HG03139 (cell line): ENCODE data around the gene ZNF3.
A peak's percentile ranks its signal among the peaks of the same experiment; 100 is the strongest.
"Not testable (repeated sequence)": the region's sequence is repeated elsewhere in the genome, so short reads cannot be mapped to it uniquely, and the experiment has no call there.

Experiments used
- ATAC-seq: cut with Tn5 transposase; IDR thresholded peaks from one replicate; pipeline ENCODE4 v1.9.1; 2021; ENCODE audit not compliant: unreplicated experiment

ZNF3 gene

GRCh38 chr7:100081535-100082102 is at the start of gene ZNF3:
TSS of gene ZNF3 (minus strand) at chr7:100081723. CDS start at chr7:100077357, 4,366 bp downstream.
- ATAC-seq, result peak; percentile 70

GRCh38 chr7:100130608-100131453 is 49.3 kb upstream of the ZNF3 start:
- no peak for ATAC-seq

GRCh38 chr7:100130220-100130607 is 48.7 kb upstream of the ZNF3 start:
- not testable (repeated sequence) for ATAC-seq

- ATAC-seq, result no peak
Observed at GRCh38 chr7:100128637-100128963, 47.1 kb upstream of the ZNF3 start.

- no peak for ATAC-seq
Observed at GRCh38 chr7:100127866-100128636, 46.5 kb upstream of the ZNF3 start.

- ATAC-seq, result peak; percentile 51
Observed at GRCh38 chr7:100126931-100127865, 45.7 kb upstream of the ZNF3 start, which contains the start of gene MBLAC1. TSS of gene MBLAC1 (plus strand) at chr7:100126967. CDS start at chr7:100127396, 429 bp downstream.

GRCh38 chr7:100126239-100126930 is 44.9 kb upstream of the ZNF3 start:
- peak; percentile 4 for ATAC-seq

GRCh38 chr7:100124301-100125230 is 43.0 kb upstream of the ZNF3 start:
- ATAC-seq, result no peak

GRCh38 chr7:100122568-100122967 is 41.0 kb upstream of the ZNF3 start:
- ATAC-seq, result no peak

- no peak for ATAC-seq
Observed at GRCh38 chr7:100122067-100122466, 40.5 kb upstream of the ZNF3 start.

GRCh38 chr7:100120733-100121036 is 39.2 kb upstream of the ZNF3 start:
- no peak for ATAC-seq

GRCh38 chr7:100119970-100120732 is 38.6 kb upstream of the ZNF3 start:
- ATAC-seq, result peak; percentile 14

GRCh38 chr7:100119072-100119969 is 37.8 kb upstream of the ZNF3 start, which contains the start of the genes CNPY4 and TAF6:
TSS of gene CNPY4 (plus strand) at chr7:100119634. CDS start at chr7:100119745, 111 bp downstream.
TSS of gene TAF6 (minus strand) at chr7:100119358. CDS start at chr7:100114209, 5,149 bp downstream.
- peak; percentile 62 for ATAC-seq

- ATAC-seq, result no peak
Observed at GRCh38 chr7:100118388-100119071, 37.0 kb upstream of the ZNF3 start.

- no peak for ATAC-seq
Observed at GRCh38 chr7:100115026-100115425, 33.5 kb upstream of the ZNF3 start.

GRCh38 chr7:100111914-100112313 is 30.4 kb upstream of the ZNF3 start:
- no peak for ATAC-seq

- ATAC-seq, result no peak
Observed at GRCh38 chr7:100111156-100111555, 29.6 kb upstream of the ZNF3 start.
